Astrocyte (in vitro differentiated cells and primary cell): ENCODE measurements around the gene PCCA.

Experiments
- EZH2 ChIP-seq: IDR thresholded peaks from 2 replicates; pipeline ENCODE4 v1.6.1; 2012; ENCODE audit warnings: mild to moderate bottlenecking, low read length, inconsistent platforms; ENCODE audit not compliant: insufficient read depth
- TF ChIP-seq, protein P1 (sequence below): IDR thresholded peaks from 2 replicates; pipeline ENCODE4 v1.5.1; 2011; ENCODE audit warnings: low read depth, mild to moderate bottlenecking, inconsistent platforms, low read length, moderate library complexity; ENCODE audit not compliant: insufficient read depth

DNA sequence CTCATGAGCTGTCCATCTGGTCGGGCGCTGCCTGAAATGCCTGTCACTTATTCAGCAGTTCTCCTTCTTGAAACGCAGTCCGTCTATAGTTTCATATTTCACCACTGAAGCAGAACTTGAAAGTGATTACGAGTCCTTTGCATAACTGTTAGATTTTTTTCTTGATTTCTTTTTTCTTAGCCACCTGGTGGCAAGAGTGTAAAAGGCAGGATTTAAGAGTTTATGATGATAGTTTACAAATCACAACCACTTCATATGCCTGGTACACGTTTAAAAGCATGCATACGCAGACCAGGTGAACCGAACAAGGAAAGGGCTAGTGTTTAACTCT is 453.9 kb downstream of the PCCA start:
- TF ChIP-seq, protein P1, sequence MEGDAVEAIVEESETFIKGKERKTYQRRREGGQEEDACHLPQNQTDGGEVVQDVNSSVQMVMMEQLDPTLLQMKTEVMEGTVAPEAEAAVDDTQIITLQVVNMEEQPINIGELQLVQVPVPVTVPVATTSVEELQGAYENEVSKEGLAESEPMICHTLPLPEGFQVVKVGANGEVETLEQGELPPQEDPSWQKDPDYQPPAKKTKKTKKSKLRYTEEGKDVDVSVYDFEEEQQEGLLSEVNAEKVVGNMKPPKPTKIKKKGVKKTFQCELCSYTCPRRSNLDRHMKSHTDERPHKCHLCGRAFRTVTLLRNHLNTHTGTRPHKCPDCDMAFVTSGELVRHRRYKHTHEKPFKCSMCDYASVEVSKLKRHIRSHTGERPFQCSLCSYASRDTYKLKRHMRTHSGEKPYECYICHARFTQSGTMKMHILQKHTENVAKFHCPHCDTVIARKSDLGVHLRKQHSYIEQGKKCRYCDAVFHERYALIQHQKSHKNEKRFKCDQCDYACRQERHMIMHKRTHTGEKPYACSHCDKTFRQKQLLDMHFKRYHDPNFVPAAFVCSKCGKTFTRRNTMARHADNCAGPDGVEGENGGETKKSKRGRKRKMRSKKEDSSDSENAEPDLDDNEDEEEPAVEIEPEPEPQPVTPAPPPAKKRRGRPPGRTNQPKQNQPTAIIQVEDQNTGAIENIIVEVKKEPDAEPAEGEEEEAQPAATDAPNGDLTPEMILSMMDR, result peak; percentile 58
- no peak for TF ChIP-seq EZH2
